HepG2 (cell line): ENCODE measurements around the gene PTAFR. TPM values are rescaled to one million over a fixed set of nuclear protein-coding genes. Genes with fewer than 3 reads are reported as not detected.

ENCODE experiments used
- AHDC1 ChIP-seq: sonication (generic); formaldehyde crosslinking; IDR thresholded peaks from 2 replicates; pipeline ENCODE4 v1.5.1; 2020; ENCODE audit warnings: mild to moderate bottlenecking, missing genetic modification reagents, borderline replicate concordance
- PRDM4 ChIP-seq: sonication (generic); formaldehyde crosslinking; IDR thresholded peaks from 2 replicates; pipeline ENCODE4 v1.9.0; 2021; ENCODE audit warnings: missing genetic modification reagents, borderline replicate concordance
- ZNF501 ChIP-seq: sonication (generic); formaldehyde crosslinking; IDR thresholded peaks from 2 replicates; pipeline ENCODE4 v1.5.1; 2020; ENCODE audit warnings: mild to moderate bottlenecking, moderate library complexity, missing genetic modification reagents
- ZNF652 ChIP-seq: IDR thresholded peaks from 2 replicates; pipeline ENCODE4 v1.6.1; 2016; ENCODE audit warnings: low read depth, borderline replicate concordance
- polyA plus RNA-seq, 8 experiments: library from polyadenylated mRNA; depleted of rRNA in 3 of 8; stranded (reverse) in 7 of 8; unstranded in 1 of 8; fragments of >200 nt; fragmentation: Illumina TruSeq in 4 of 8; extraction: Trizol in 4 of 8; gene quantifications; 2 replicates each; pipeline versions ENCODE4 v1.2.1 to v1.2.3, GENCODE V29; 2011 to 2016; ENCODE audit warnings: low read depth in 4 of 8, missing spikeins in 1 of 8, mixed read lengths in 1 of 8; ENCODE audit not compliant: insufficient read depth in 1 of 8
- total RNA-seq, 5 experiments: library from RNA; depleted of rRNA; stranded (reverse); fragments of >200 nt; fragmentation: Illumina TruSeq; extraction: Trizol; gene quantifications; 2 replicates each; pipeline ENCODE4 v1.2.3, GENCODE V29; 2016; ENCODE audit warnings: low read depth in 1 of 5
- TF ChIP-seq, protein P1 (sequence below): sonication (generic); formaldehyde crosslinking; IDR thresholded peaks from 2 replicates; pipeline ENCODE4 v1.4.0; 2020; ENCODE audit warnings: missing genetic modification reagents
- TF ChIP-seq, protein P2 (sequence below): sonication (generic); formaldehyde crosslinking; IDR thresholded peaks from 2 replicates; pipeline ENCODE4 v1.5.0; 2020; ENCODE audit warnings: missing genetic modification reagents
- TF ChIP-seq, protein P3 (sequence below): sonication (generic); formaldehyde crosslinking; IDR thresholded peaks from 2 replicates; pipeline ENCODE4 v1.8.1; 2023; ENCODE audit warnings: mild to moderate bottlenecking, moderate library complexity, missing genetic modification reagents
- TF ChIP-seq, protein P4 (sequence below): sonication (generic); formaldehyde crosslinking; IDR thresholded peaks from 2 replicates; pipeline ENCODE4 v1.4.0; 2020; ENCODE audit warnings: mild to moderate bottlenecking, missing genetic modification reagents

The PTAFR gene
- total and polyA plus RNA-seq, 2 of the 13 experiments (the other 11 are each of a cell fraction or from before 2014, with no cell fraction given): 0.27 to 24.0 TPM

DNA sequence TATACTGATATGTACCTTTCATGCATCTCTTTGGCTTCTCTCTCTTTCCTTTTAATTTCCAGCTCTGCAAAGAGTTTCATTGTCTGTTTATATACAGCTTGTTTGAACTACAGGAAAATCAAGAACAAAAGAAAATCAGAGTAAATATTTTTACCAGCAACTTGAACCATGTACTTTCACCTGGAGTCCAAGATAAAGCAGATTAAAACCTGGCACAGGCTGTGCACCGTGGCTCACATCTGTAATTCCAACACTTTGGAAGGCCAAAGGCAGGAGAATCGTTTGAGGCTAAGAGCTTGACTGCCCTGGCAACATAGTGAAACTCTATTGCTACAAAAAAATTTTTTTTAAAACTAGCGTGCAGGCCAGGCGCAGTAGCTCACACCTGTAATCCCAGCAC, 28.8 kb upstream of the PTAFR start (continued):
- TF ChIP-seq, protein P1, sequence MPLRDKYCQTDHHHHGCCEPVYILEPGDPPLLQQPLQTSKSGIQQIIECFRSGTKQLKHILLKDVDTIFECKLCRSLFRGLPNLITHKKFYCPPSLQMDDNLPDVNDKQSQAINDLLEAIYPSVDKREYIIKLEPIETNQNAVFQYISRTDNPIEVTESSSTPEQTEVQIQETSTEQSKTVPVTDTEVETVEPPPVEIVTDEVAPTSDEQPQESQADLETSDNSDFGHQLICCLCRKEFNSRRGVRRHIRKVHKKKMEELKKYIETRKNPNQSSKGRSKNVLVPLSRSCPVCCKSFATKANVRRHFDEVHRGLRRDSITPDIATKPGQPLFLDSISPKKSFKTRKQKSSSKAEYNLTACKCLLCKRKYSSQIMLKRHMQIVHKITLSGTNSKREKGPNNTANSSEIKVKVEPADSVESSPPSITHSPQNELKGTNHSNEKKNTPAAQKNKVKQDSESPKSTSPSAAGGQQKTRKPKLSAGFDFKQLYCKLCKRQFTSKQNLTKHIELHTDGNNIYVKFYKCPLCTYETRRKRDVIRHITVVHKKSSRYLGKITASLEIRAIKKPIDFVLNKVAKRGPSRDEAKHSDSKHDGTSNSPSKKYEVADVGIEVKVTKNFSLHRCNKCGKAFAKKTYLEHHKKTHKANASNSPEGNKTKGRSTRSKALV (CRISPR knock-in tag): no peak
- no peak for TF ChIP-seq ZNF652 (CRISPR knock-in tag)
- TF ChIP-seq, protein P2, sequence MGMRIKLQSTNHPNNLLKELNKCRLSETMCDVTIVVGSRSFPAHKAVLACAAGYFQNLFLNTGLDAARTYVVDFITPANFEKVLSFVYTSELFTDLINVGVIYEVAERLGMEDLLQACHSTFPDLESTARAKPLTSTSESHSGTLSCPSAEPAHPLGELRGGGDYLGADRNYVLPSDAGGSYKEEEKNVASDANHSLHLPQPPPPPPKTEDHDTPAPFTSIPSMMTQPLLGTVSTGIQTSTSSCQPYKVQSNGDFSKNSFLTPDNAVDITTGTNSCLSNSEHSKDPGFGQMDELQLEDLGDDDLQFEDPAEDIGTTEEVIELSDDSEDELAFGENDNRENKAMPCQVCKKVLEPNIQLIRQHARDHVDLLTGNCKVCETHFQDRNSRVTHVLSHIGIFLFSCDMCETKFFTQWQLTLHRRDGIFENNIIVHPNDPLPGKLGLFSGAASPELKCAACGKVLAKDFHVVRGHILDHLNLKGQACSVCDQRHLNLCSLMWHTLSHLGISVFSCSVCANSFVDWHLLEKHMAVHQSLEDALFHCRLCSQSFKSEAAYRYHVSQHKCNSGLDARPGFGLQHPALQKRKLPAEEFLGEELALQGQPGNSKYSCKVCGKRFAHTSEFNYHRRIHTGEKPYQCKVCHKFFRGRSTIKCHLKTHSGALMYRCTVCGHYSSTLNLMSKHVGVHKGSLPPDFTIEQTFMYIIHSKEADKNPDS: no peak
- TF ChIP-seq, protein P3, sequence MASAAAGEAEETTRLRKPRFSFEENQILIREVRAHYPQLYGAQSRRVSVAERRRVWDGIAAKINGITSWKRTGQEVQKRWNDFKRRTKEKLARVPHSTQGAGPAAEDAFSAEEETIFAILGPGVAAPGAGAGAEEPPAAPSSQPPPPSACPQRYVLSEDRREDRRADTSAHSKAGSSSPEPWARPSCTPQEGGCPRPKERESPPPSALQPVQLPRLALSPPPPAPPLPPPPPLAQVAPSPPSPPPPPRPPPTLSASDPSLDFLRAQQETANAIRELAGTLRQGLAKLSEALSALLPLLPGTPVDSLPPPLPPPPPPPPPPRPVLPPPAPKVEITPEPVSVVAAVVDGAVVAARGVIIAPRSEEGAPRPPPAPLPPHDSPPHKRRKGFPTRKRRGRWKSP (CRISPR knock-in tag): no peak
- TF ChIP-seq, protein P4, sequence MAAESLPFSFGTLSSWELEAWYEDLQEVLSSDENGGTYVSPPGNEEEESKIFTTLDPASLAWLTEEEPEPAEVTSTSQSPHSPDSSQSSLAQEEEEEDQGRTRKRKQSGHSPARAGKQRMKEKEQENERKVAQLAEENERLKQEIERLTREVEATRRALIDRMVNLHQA (CRISPR knock-in tag): no peak
- TF ChIP-seq AHDC1 (CRISPR knock-in tag): peak; percentile 66; the same call in 1 of the 2 replicates
- peak; percentile 27; the same call in 1 of the 2 replicates for TF ChIP-seq ZNF501 (CRISPR knock-in tag)
- TF ChIP-seq PRDM4 (CRISPR knock-in tag): no peak
